Tibial nerve (tissue), 3 donors: ENCODE data around the gene IL17B.

Source experiments
- CTCF ChIP-seq, 5 experiments: fragments of 200-600 bp in 3 of 5; fragments of 450-650 bp in 2 of 5; sonication (generic) in 3 of 5; IDR thresholded peaks; one replicate each; pipeline ENCODE4 v1.5.1; 2016 to 2019; ENCODE audit warnings: antibody characterized with exemption in 5 of 5, mild to moderate bottlenecking in 3 of 5, moderate library complexity in 2 of 5
- POLR2A ChIP-seq, 2 donors: fragments of 450-650 bp; IDR thresholded peaks; one replicate each; pipeline ENCODE4 v1.6.1; 2017; ENCODE audit warnings: antibody characterized with exemption in 2 of 2, mild to moderate bottlenecking in 2 of 2, moderate library complexity in 2 of 2

- TF ChIP-seq CTCF (IDR thresholded peaks at IDR 0.05) (no peak), POLR2A (IDR thresholded peaks at IDR 0.05) (no peak)
Measured at GRCh38 chr5:149338364-149338763, 40.7 kb downstream of the IL17B start.
